Measurements from ENCODE around the gene SRGAP1.

DNA sequence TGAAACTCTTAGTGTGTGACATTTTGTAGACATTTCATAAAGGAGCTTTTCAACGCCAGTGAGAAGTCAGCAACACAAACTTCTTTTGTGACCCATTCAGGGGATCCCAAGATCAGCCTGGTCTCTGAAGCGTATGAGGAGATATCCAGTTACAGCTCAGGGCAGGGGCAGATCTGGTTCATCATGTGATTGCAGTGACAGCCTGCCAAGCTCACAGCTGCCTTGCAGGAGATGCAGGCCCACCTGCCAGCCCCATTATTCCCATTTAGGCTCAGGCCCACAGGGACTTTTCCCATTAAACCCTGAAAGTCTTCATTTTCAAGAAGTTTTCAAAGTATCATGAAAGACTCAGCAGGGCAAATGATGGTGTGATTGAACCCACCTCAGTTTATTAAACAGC is 38.3 kb downstream of the SRGAP1 start:
- TF ChIP-seq, protein P1, sequence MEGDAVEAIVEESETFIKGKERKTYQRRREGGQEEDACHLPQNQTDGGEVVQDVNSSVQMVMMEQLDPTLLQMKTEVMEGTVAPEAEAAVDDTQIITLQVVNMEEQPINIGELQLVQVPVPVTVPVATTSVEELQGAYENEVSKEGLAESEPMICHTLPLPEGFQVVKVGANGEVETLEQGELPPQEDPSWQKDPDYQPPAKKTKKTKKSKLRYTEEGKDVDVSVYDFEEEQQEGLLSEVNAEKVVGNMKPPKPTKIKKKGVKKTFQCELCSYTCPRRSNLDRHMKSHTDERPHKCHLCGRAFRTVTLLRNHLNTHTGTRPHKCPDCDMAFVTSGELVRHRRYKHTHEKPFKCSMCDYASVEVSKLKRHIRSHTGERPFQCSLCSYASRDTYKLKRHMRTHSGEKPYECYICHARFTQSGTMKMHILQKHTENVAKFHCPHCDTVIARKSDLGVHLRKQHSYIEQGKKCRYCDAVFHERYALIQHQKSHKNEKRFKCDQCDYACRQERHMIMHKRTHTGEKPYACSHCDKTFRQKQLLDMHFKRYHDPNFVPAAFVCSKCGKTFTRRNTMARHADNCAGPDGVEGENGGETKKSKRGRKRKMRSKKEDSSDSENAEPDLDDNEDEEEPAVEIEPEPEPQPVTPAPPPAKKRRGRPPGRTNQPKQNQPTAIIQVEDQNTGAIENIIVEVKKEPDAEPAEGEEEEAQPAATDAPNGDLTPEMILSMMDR (IDR thresholded peaks at IDR 0.05): no peak
- no peak for TF ChIP-seq EP300 (IDR thresholded peaks at IDR 0.05)

Data from gastroesophageal sphincter (tissue), 3 donors.